A673 (cell line): ENCODE results near the gene CASKIN1. TPM values are rescaled to one million over a fixed set of nuclear protein-coding genes. Genes with fewer than 3 reads are reported as not detected.

Source experiments
- BruUV-seq: library from RNA; stranded (reverse); fragments of 400-500 nt; replicated peaks from 2 replicates; lab custom pipeline; 2021; lab: Mats Ljungman, UMichigan
- CTCF ChIA-PET: fragments of 300-600 bp; sonication (Branson Sonifier 250); formaldehyde crosslinking; loops from one replicate; lab custom pipeline; 2022; ENCODE audit warnings: antibody characterized with exemption; lab: Charles Lee
- POLR2A ChIA-PET: fragments of 300-600 bp; sonication (Branson Sonifier 250); formaldehyde crosslinking; loops from one replicate; lab custom pipeline; 2022; ENCODE audit warnings: antibody characterized with exemption; ENCODE audit not compliant: low non-redundant PET; lab: Charles Lee
- DNase-seq: peaks from one replicate; pipeline ENCODE4 v3.0.0-alpha.2; 2015; ENCODE audit warnings: low spot score
- H3K27ac ChIP-seq: fragments of 200-600 bp; sonication (generic); 2 replicates; pipeline ENCODE4 v1.5.1; 2016; ENCODE audit warnings: mixed run types, low read depth, mild to moderate bottlenecking, mixed read lengths, antibody characterized with exemption, low read length; ENCODE audit not compliant: poor library complexity, severe bottlenecking
- H3K27me3 ChIP-seq: fragments of 200-600 bp; sonication (generic); replicated peaks from 2 replicates; pipeline ENCODE4 v1.6.1; 2017; ENCODE audit warnings: mixed run types, low read depth, mild to moderate bottlenecking, mixed read lengths, antibody characterized with exemption, low read length; ENCODE audit not compliant: insufficient read depth, poor library complexity
- H3K36me3 ChIP-seq: fragments of 200-600 bp; sonication (generic); 2 replicates; pipeline ENCODE4 v1.6.1; 2016; ENCODE audit warnings: mixed run types, mild to moderate bottlenecking, mixed read lengths, antibody characterized with exemption, low read length; ENCODE audit not compliant: insufficient read depth, poor library complexity, severe bottlenecking
- H3K4me1 ChIP-seq: fragments of 200-600 bp; sonication (generic); 2 replicates; pipeline ENCODE4 v1.6.1; 2017; ENCODE audit warnings: mixed run types, mild to moderate bottlenecking, mixed read lengths, antibody characterized with exemption, low read length; ENCODE audit not compliant: insufficient read depth, poor library complexity, severe bottlenecking
- H3K4me3 ChIP-seq: fragments of 200-600 bp; sonication (generic); 2 replicates; pipeline ENCODE4 v1.5.1; 2016; ENCODE audit warnings: low read depth, mixed run types, mild to moderate bottlenecking, mixed read lengths, low read length; ENCODE audit not compliant: poor library complexity, severe bottlenecking
- H3K9me3 ChIP-seq: fragments of 200-600 bp; sonication (generic); 2 replicates; pipeline ENCODE4 v1.6.1; 2016; ENCODE audit warnings: mixed run types, low read depth, mild to moderate bottlenecking, mixed read lengths, antibody characterized with exemption, low read length; ENCODE audit not compliant: poor library complexity, severe bottlenecking
- CTCF ChIP-seq: fragments of 300-800, 200-600 bp; sonication (generic); conservative IDR thresholded peaks from 2 replicates; pipeline ENCODE4 v1.5.1; 2017; ENCODE audit warnings: low read depth, mild to moderate bottlenecking, antibody characterized with exemption, low read length, moderate library complexity, mixed read lengths
- EZH2 ChIP-seq: fragments of 200-600 bp; sonication (generic); IDR thresholded peaks from 2 replicates; pipeline ENCODE4 v1.6.1; 2017; ENCODE audit warnings: borderline replicate concordance, low read depth, mild to moderate bottlenecking, mixed read lengths, antibody characterized with exemption, low read length; ENCODE audit not compliant: poor library complexity, severe bottlenecking
- intact Hi-C: fragments of 100-400 bp; cut with micrococcal nuclease; formaldehyde crosslinking; loops from one replicate; pipeline ENCODE4 v1.10.0; 2022; ENCODE audit not compliant: unreplicated experiment
- total RNA-seq: library from RNA; stranded (reverse); gene quantifications from 2 replicates; pipeline ENCODE4 v1.2.3, GENCODE V29; 2021

The CASKIN1 gene
- total RNA-seq, 1 experiment from 2014 or later = 1.1 TPM

GRCh38 chr16:2208772-2209171 lies 12.4 kb upstream of the CASKIN1 start:
- DNase-seq = no peak
- H3K27ac ChIP-seq = no peak overlapping the region
- TSS peak; percentile 4 for BruUV-seq
- H3K27me3 ChIP-seq = no peaks in the 10 kb centered on the region
- ChIA-PET CTCF (interaction anchor here (0.6 kb wide), 1 partner anchor 87 kb away, joined by 3 read pairs; no protein-coding TSS in a partner anchor), POLR2A (no interaction called here)
- peaks cover 31% of the 10 kb centered on the region for H3K36me3 ChIP-seq
- TF ChIP-seq EZH2 (no peak), CTCF (no peak)
- no peak overlapping the region for H3K4me3 ChIP-seq
- intact Hi-C loops = no loop called here
- H3K9me3 ChIP-seq = no peaks in the 10 kb centered on the region
- peaks cover 25% of the 10 kb centered on the region for H3K4me1 ChIP-seq

GRCh38 chr16:2208308-2208707 lies 11.9 kb upstream of the CASKIN1 start:
- ChIA-PET CTCF (interaction anchor here (0.6 kb wide), 1 partner anchor 87 kb away, joined by 3 read pairs; no protein-coding TSS in a partner anchor), POLR2A (no interaction called here)
- Histone ChIP-seq H3K36me3 (peaks cover 31% of the 10 kb centered on the region), H3K9me3 (no peaks in the 10 kb centered on the region), H3K4me1 (peaks cover 22% of the 10 kb centered on the region), H3K27ac (no peak overlapping the region), H3K27me3 (no peaks in the 10 kb centered on the region), H3K4me3 (no peak overlapping the region)
- intact Hi-C loops = no loop called here
- BruUV-seq = no TSS peak
- TF ChIP-seq CTCF = no peak
- TF ChIP-seq EZH2 = no peak
- DNase-seq = no peak

GRCh38 chr16:2207872-2208271 lies 11.5 kb upstream of the CASKIN1 start:
- TF ChIP-seq EZH2 (no peak), CTCF (no peak)
- intact Hi-C loops = no loop called here
- H3K9me3 ChIP-seq = no peaks in the 10 kb centered on the region
- H3K36me3 ChIP-seq = peaks cover 31% of the 10 kb centered on the region
- H3K27me3 ChIP-seq = no peaks in the 10 kb centered on the region
- ChIA-PET CTCF (no interaction called here), POLR2A (no interaction called here)
- no peak overlapping the region for H3K4me3 ChIP-seq
- no TSS peak for BruUV-seq
- no peak overlapping the region for H3K27ac ChIP-seq
- DNase-seq = no peak
- H3K4me1 ChIP-seq = peaks cover 18% of the 10 kb centered on the region
